HG03457 (cell line): ENCODE measurements around the gene LRCH2.

Experiments
- ATAC-seq: cut with Tn5 transposase; IDR thresholded peaks from one replicate; pipeline ENCODE4 v1.9.1; 2021; ENCODE audit warnings: moderate number of reproducible peaks; ENCODE audit not compliant: unreplicated experiment

Gene LRCH2

DNA sequence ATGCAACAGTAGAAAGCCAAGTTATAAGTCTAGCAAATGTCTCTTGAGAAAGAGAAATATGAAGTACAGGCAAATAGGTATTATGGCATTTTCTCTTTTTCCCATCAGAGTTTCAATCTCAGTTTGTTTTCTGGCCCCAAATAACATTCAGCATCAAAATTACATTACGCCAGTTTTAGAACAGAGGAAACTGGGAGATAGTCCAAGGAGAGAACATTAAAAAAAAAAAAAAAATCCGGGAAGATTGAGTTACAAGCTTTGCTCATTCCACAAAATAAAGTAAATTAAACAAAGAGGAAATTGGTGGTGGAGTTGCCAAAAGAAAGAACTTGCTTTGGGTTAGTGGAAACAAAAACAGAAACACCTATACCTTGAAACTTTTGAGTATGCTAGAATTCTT is 166.1 kb downstream of the LRCH2 start:
- ATAC-seq = no peak

DNA sequence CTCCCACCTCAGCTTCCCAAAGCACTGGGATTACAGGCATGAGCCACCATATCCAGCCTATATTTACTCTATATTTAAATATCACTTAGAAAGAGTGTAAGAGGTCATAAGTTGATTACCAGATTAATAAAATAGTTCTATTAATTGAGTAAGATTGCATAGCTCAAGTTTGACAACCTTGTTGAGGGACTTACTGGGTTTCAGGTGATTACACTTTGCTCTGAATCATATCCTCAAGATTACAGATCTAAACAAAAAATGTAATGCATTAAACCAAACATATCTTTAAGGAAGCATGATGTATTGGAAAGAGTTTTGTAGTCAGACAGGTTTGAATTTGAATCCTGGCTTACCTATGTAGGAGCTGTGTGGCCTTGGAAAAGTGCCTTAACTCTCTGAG is 168.6 kb downstream of the LRCH2 start:
- no peak for ATAC-seq
